GM23338 (cell line): ENCODE measurements around the gene INPPL1. TPM values are rescaled to one million over a fixed set of nuclear protein-coding genes. Genes with fewer than 3 reads are reported as not detected.

Source experiments
- EZH2 ChIP-seq: fragments of 200-600 bp; sonication (generic); IDR thresholded peaks from one replicate; pipeline ENCODE4 v1.8.0; 2017; ENCODE audit warnings: antibody characterized with exemption, mild to moderate bottlenecking, low read depth; ENCODE audit not compliant: unreplicated experiment
- EZH2phosphoT487 ChIP-seq: fragments of 200-600 bp; sonication (generic); IDR thresholded peaks from one replicate; pipeline ENCODE4 v1.8.1; 2018; ENCODE audit warnings: antibody characterized with exemption; ENCODE audit not compliant: unreplicated experiment
- JUNB ChIP-seq: IDR thresholded peaks from one replicate; pipeline ENCODE4 v1.6.1; 2016; ENCODE audit warnings: antibody characterized with exemption; ENCODE audit not compliant: unreplicated experiment
- NANOG ChIP-seq: IDR thresholded peaks from 2 replicates; pipeline ENCODE4 v1.6.1; 2016; ENCODE audit warnings: antibody characterized with exemption, borderline replicate concordance
- POLR2AphosphoS5 ChIP-seq: IDR thresholded peaks from 2 replicates; pipeline ENCODE4 v1.6.1; 2016; ENCODE audit warnings: antibody characterized with exemption, low read depth
- ZNF331 ChIP-seq: fragments of 250-450 bp; sonication (Bioruptor Pico); IDR thresholded peaks from 2 replicates; pipeline ENCODE4 v1.5.0; 2020; ENCODE audit warnings: low read depth, mild to moderate bottlenecking, moderate library complexity
- polyA plus RNA-seq: library from polyadenylated mRNA; unstranded; fragments of >200 nt; fragmentation: Nextera tagmentation; extraction: Ambion mirVana; gene quantifications from 2 replicates; pipeline ENCODE4 v1.2.1, GENCODE V29; 2016
- total RNA-seq: library from RNA; depleted of rRNA; stranded (reverse); fragments of >200 nt; shearing (Covaris generic); gene quantifications from 2 replicates; pipeline ENCODE4 v1.2.3, GENCODE V29; 2014
- TF ChIP-seq, protein P1 (sequence below): fragments of 250-450 bp; sonication (Bioruptor Pico); IDR thresholded peaks from 2 replicates; pipeline ENCODE4 v1.5.0; 2020; ENCODE audit warnings: mild to moderate bottlenecking, moderate library complexity
- TF ChIP-seq, protein P2 (sequence below): IDR thresholded peaks from 2 replicates; pipeline ENCODE4 v1.6.1; 2016; ENCODE audit warnings: antibody characterized with exemption
- TF ChIP-seq, protein P3 (sequence below): IDR thresholded peaks from one replicate; pipeline ENCODE4 v1.6.1; 2018; ENCODE audit warnings: antibody characterized with exemption; ENCODE audit not compliant: unreplicated experiment

Gene INPPL1
- total and polyA plus RNA-seq, 2 experiments from 2014 or later, result 21.5 to 54.7 TPM

DNA sequence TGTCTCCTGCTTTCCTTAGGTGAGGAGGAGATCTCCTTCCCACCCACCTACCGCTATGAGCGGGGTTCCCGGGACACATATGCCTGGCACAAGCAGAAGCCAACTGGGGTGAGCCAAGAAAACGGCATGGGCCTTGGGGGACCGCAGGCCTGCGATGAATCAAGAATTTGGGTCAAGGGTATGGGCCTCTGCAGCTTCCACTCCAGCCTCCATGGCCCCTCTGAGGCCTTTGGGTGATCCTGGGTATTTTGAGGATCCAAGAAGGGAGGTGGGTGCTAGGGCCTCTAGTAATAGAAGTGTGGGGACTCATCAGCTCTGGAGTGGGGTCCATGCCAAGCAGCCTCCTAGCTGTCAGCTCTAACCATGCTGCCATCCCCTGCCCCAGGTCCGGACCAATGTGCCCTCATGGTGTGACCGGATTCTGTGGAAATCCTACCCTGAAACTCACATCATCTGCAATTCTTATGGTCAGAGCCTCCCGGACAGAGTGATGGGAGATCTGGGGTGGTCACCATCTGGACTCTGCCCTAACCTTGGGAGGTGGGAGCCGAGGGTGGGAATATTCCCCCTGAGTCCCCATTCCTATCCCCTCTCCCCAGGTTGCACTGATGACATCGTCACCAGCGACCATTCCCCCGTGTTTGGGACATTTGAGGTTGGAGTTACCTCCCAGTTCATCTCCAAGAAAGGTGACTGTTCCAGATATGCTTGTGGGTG lies 8.6 kb downstream of the INPPL1 start (continued):
- TF ChIP-seq, protein P1, sequence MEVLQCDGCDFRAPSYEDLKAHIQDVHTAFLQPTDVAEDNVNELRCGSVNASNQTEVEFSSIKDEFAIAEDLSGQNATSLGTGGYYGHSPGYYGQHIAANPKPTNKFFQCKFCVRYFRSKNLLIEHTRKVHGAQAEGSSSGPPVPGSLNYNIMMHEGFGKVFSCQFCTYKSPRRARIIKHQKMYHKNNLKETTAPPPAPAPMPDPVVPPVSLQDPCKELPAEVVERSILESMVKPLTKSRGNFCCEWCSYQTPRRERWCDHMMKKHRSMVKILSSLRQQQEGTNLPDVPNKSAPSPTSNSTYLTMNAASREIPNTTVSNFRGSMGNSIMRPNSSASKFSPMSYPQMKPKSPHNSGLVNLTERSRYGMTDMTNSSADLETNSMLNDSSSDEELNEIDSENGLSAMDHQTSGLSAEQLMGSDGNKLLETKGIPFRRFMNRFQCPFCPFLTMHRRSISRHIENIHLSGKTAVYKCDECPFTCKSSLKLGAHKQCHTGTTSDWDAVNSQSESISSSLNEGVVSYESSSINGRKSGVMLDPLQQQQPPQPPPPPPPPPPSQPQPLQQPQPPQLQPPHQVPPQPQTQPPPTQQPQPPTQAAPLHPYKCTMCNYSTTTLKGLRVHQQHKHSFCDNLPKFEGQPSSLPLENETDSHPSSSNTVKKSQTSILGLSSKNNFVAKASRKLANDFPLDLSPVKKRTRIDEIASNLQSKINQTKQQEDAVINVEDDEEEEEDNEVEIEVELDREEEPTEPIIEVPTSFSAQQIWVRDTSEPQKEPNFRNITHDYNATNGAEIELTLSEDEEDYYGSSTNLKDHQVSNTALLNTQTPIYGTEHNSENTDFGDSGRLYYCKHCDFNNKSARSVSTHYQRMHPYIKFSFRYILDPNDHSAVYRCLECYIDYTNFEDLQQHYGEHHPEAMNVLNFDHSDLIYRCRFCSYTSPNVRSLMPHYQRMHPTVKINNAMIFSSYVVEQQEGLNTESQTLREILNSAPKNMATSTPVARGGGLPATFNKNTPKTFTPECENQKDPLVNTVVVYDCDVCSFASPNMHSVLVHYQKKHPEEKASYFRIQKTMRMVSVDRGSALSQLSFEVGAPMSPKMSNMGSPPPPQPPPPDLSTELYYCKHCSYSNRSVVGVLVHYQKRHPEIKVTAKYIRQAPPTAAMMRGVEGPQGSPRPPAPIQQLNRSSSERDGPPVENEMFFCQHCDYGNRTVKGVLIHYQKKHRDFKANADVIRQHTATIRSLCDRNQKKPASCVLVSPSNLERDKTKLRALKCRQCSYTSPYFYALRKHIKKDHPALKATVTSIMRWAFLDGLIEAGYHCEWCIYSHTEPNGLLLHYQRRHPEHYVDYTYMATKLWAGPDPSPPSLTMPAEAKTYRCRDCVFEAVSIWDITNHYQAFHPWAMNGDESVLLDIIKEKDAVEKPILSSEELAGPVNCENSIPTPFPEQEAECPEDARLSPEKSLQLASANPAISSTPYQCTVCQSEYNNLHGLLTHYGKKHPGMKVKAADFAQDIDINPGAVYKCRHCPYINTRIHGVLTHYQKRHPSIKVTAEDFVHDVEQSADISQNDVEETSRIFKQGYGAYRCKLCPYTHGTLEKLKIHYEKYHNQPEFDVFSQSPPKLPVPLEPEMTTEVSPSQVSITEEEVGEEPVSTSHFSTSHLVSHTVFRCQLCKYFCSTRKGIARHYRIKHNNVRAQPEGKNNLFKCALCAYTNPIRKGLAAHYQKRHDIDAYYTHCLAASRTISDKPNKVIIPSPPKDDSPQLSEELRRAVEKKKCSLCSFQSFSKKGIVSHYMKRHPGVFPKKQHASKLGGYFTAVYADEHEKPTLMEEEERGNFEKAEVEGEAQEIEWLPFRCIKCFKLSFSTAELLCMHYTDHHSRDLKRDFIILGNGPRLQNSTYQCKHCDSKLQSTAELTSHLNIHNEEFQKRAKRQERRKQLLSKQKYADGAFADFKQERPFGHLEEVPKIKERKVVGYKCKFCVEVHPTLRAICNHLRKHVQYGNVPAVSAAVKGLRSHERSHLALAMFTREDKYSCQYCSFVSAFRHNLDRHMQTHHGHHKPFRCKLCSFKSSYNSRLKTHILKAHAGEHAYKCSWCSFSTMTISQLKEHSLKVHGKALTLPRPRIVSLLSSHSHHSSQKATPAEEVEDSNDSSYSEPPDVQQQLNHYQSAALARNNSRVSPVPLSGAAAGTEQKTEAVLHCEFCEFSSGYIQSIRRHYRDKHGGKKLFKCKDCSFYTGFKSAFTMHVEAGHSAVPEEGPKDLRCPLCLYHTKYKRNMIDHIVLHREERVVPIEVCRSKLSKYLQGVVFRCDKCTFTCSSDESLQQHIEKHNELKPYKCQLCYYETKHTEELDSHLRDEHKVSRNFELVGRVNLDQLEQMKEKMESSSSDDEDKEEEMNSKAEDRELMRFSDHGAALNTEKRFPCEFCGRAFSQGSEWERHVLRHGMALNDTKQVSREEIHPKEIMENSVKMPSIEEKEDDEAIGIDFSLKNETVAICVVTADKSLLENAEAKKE (CRISPR knock-in tag), result no peak
- TF ChIP-seq, protein P2, sequence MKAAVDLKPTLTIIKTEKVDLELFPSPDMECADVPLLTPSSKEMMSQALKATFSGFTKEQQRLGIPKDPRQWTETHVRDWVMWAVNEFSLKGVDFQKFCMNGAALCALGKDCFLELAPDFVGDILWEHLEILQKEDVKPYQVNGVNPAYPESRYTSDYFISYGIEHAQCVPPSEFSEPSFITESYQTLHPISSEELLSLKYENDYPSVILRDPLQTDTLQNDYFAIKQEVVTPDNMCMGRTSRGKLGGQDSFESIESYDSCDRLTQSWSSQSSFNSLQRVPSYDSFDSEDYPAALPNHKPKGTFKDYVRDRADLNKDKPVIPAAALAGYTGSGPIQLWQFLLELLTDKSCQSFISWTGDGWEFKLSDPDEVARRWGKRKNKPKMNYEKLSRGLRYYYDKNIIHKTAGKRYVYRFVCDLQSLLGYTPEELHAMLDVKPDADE, result no peak
- no peak for TF ChIP-seq EZH2
- TF ChIP-seq POLR2AphosphoS5, result no peak
- no peak for TF ChIP-seq JUNB
- TF ChIP-seq NANOG, result no peak
- TF ChIP-seq, protein P3, sequence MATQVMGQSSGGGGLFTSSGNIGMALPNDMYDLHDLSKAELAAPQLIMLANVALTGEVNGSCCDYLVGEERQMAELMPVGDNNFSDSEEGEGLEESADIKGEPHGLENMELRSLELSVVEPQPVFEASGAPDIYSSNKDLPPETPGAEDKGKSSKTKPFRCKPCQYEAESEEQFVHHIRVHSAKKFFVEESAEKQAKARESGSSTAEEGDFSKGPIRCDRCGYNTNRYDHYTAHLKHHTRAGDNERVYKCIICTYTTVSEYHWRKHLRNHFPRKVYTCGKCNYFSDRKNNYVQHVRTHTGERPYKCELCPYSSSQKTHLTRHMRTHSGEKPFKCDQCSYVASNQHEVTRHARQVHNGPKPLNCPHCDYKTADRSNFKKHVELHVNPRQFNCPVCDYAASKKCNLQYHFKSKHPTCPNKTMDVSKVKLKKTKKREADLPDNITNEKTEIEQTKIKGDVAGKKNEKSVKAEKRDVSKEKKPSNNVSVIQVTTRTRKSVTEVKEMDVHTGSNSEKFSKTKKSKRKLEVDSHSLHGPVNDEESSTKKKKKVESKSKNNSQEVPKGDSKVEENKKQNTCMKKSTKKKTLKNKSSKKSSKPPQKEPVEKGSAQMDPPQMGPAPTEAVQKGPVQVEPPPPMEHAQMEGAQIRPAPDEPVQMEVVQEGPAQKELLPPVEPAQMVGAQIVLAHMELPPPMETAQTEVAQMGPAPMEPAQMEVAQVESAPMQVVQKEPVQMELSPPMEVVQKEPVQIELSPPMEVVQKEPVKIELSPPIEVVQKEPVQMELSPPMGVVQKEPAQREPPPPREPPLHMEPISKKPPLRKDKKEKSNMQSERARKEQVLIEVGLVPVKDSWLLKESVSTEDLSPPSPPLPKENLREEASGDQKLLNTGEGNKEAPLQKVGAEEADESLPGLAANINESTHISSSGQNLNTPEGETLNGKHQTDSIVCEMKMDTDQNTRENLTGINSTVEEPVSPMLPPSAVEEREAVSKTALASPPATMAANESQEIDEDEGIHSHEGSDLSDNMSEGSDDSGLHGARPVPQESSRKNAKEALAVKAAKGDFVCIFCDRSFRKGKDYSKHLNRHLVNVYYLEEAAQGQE, result no peak
- TF ChIP-seq ZNF331, result no peak
- no peak for TF ChIP-seq EZH2phosphoT487
